Thoracic aorta (tissue), 2 donors: ENCODE measurements around the gene WTIP. TPM values are rescaled to one million over a fixed set of nuclear protein-coding genes. Genes with fewer than 3 reads are reported as not detected.
"Not testable (repeated sequence)": the region's sequence is repeated elsewhere in the genome, so short reads cannot be mapped to it uniquely, and the experiment has no call there.

Source experiments
- ATAC-seq: fragments of 150-250 bp; one replicate; pipeline ENCODE4 v1.8.0; 2017; ENCODE audit warnings: low read depth; ENCODE audit not compliant: insufficient number of reproducible peaks, low FRiP score
- DNase-seq: peaks from one replicate; pipeline ENCODE4 v3.0.0-alpha.2; 2020; ENCODE audit warnings: low spot score
- H3K27ac ChIP-seq, 2 donors: fragments of 200-600 bp; sonication (generic); 1 replicate in 1 of 2; 2 replicates in 1 of 2; pipeline ENCODE4 v1.5.1; 2016; ENCODE audit warnings: mild to moderate bottlenecking in 2 of 2, moderate library complexity in 2 of 2
- H3K27me3 ChIP-seq: fragments of 200-600 bp; sonication (generic); replicated peaks from 2 replicates; pipeline ENCODE4 v1.6.0; 2016; ENCODE audit warnings: mild to moderate bottlenecking; ENCODE audit not compliant: insufficient read depth
- H3K36me3 ChIP-seq: fragments of 200-600 bp; sonication (generic); one replicate; pipeline ENCODE4 v1.5.1; 2016
- H3K4me1 ChIP-seq, 2 donors: fragments of 200-600 bp; sonication (generic); 1 replicate in 1 of 2; 2 replicates in 1 of 2; pipeline versions ENCODE4 v1.5.1 to v1.6.0; 2016; ENCODE audit warnings: low read depth in 2 of 2, mild to moderate bottlenecking in 1 of 2; ENCODE audit not compliant: control insufficient read depth in 1 of 2
- H3K4me3 ChIP-seq: fragments of 200-600 bp; sonication (generic); 2 replicates; pipeline ENCODE4 v1.5.1; 2016; ENCODE audit warnings: mild to moderate bottlenecking
- H3K9me3 ChIP-seq: fragments of 200-600 bp; sonication (generic); 2 replicates; pipeline ENCODE4 v1.5.1; 2016
- total RNA-seq, 2 donors: library from RNA; depleted of rRNA; stranded (reverse); fragments of >200 nt; gene quantifications; one replicate each; pipeline versions ENCODE4 v1.1.0 to v1.2.3, GENCODE V29; 2016
- TF ChIP-seq, protein P1 (sequence below): fragments of 200-600 bp; sonication (generic); IDR thresholded peaks from one replicate; pipeline ENCODE4 v1.5.1; 2019; ENCODE audit warnings: antibody characterized with exemption

The WTIP gene
- total RNA-seq, 2 donors from 2014 or later: 110 to 175 TPM

GRCh38 chr19:34504809-34505291 lies 23.3 kb downstream of the WTIP start:
- Histone ChIP-seq H3K27ac (no peak overlapping the region), H3K4me3 (no peak overlapping the region), H3K4me1 (peaks cover 0 to 3% of the 10 kb centered on the region in 2 donors), H3K36me3 (no peaks in the 10 kb centered on the region), H3K9me3 (no peaks in the 10 kb centered on the region), H3K27me3 (no peaks in the 10 kb centered on the region)
- ATAC-seq (no peak), DNase-seq (no peak)
- TF ChIP-seq, protein P1, sequence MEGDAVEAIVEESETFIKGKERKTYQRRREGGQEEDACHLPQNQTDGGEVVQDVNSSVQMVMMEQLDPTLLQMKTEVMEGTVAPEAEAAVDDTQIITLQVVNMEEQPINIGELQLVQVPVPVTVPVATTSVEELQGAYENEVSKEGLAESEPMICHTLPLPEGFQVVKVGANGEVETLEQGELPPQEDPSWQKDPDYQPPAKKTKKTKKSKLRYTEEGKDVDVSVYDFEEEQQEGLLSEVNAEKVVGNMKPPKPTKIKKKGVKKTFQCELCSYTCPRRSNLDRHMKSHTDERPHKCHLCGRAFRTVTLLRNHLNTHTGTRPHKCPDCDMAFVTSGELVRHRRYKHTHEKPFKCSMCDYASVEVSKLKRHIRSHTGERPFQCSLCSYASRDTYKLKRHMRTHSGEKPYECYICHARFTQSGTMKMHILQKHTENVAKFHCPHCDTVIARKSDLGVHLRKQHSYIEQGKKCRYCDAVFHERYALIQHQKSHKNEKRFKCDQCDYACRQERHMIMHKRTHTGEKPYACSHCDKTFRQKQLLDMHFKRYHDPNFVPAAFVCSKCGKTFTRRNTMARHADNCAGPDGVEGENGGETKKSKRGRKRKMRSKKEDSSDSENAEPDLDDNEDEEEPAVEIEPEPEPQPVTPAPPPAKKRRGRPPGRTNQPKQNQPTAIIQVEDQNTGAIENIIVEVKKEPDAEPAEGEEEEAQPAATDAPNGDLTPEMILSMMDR: no peak

GRCh38 chr19:34505321-34506025 lies 23.9 kb downstream of the WTIP start:
- Histone ChIP-seq H3K9me3 (no peaks in the 10 kb centered on the region), H3K27me3 (no peaks in the 10 kb centered on the region), H3K27ac (no peak overlapping the region), H3K36me3 (no peaks in the 10 kb centered on the region), H3K4me3 (no peak overlapping the region), H3K4me1 (peaks cover 0 to 3% of the 10 kb centered on the region in 2 donors)
- TF ChIP-seq, protein P1: no peak
- ATAC-seq (no peak), DNase-seq (no peak)

- Histone ChIP-seq H3K9me3 (no peaks in the 10 kb centered on the region), H3K4me1 (peaks cover 0 to 3% of the 10 kb centered on the region in 2 donors), H3K4me3 (no peak overlapping the region), H3K27me3 (no peaks in the 10 kb centered on the region), H3K36me3 (no peaks in the 10 kb centered on the region), H3K27ac (no peak overlapping the region)
- TF ChIP-seq, protein P1: no peak
- ATAC-seq (no peak), DNase-seq (no peak)
Measured at GRCh38 chr19:34506026-34506370, 24.4 kb downstream of the WTIP start.

DNA sequence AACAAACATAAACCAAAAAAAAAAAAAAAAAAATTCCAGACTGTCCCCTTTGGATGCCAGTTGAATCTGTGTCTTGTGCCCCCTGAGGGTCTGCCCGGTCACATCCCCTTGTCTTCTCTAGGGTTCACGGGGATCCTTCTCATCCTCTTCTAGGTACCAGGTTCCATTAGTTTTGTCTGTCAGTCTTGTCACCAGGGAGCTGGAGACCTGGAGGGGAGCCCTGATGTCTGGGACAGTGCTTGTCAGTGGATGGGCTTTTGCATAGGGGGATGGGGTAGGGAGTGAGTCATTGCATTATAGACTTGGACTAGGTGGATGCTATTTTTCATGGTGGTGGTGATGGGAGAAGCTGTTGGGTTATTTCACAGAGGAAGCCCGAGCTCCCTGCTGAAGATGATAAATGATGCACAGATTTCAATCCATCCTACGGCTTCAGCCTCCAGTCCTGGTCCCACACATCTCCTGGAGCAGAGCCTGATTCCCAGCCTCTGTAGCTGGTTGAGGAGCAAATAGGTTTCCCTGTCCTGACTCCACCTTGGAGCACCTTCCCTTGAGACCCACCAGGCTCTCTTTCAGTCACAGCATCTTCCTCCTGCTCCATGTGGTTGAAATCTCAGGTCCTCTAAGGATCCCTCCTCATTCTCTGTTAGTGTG lies 26.0 kb downstream of the WTIP start:
- H3K9me3 ChIP-seq: no peaks in the 10 kb centered on the region
- no peaks in the 10 kb centered on the region for H3K27me3 ChIP-seq
- H3K4me3 ChIP-seq: no peak overlapping the region
- DNase-seq (no peak), ATAC-seq (no peak)
- H3K4me1 ChIP-seq: no peaks in the 10 kb centered on the region
- H3K27ac ChIP-seq: no peak overlapping the region
- H3K36me3 ChIP-seq: no peaks in the 10 kb centered on the region
- TF ChIP-seq, protein P1: no peak

DNA sequence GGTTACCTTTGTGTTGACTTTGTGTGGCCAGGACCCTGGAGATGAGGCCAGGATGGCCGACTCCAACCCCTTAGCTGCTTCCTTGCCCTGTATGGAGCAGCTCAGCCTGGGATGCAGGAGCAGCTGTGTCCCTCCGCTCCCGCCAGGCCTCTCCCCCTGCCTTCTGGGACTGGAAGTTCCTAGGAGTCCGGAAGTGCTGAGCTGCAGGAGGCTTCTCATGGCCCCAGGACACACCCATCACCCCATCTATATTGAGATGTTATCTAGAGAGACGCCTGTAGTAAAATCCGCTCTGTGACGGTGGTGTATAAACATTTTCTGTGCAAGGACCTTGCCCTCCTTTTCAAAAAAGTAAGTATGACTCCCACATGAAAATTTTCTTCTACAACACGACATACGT lies 27.0 kb downstream of the WTIP start:
- Histone ChIP-seq H3K9me3 (no peaks in the 10 kb centered on the region), H3K27me3 (no peaks in the 10 kb centered on the region), H3K36me3 (no peaks in the 10 kb centered on the region), H3K4me3 (no peak overlapping the region), H3K27ac (no peak overlapping the region), H3K4me1 (no peaks in the 10 kb centered on the region)
- no peak for DNase-seq
- no peak for ATAC-seq
- TF ChIP-seq, protein P1: no peak

GRCh38 chr19:34510904-34511303 lies 29.3 kb downstream of the WTIP start:
- H3K9me3 ChIP-seq, H3K27ac ChIP-seq, H3K4me1 ChIP-seq, H3K27me3 ChIP-seq, DNase-seq, H3K36me3 ChIP-seq, ATAC-seq, H3K4me3 ChIP-seq: not testable (repeated sequence)
